Measurements from ENCODE around the gene PRELID3B. TPM values are rescaled to one million over a fixed set of nuclear protein-coding genes. Genes with fewer than 3 reads are reported as not detected.

PRELID3B gene
- total RNA-seq, 1 donor from 2014 or later = 123 TPM

- no peaks in the 10 kb centered on the region for H3K27me3 Mint-ChIP-seq
- peaks cover 45% of the 10 kb centered on the region for H3K4me1 Mint-ChIP-seq
- H3K9me3 Mint-ChIP-seq = no peaks in the 10 kb centered on the region
- peak within 1 kb of the TSS; percentile 89 for H3K4me3 Mint-ChIP-seq
- H3K27ac Mint-ChIP-seq = peak within 1 kb of the TSS; percentile 91
- peak; percentile 87 for DNase-seq
- intact Hi-C loops (cut with micrococcal nuclease) = loop anchor here (1.0 to 2.0 kb wide), 2 partner anchors 24 to 26 kb away; partner anchors contain the start of gene NELFCD
- peaks cover 15% of the 10 kb centered on the region for H3K36me3 Mint-ChIP-seq (ENCODE audit: low read depth)
These were observed 35.5 kb downstream of the PRELID3B start, which contains the start of gene CTSZ for GRCh38 chr20:59006864-59007664. Gene CTSZ (minus strand): TSS chr20:59007254. CDS start chr20:59007128, 126 bp downstream.

GRCh38 chr20:59006167-59006863 is 36.3 kb downstream of the PRELID3B start:
- Mint-ChIP-seq H3K9me3 (no peaks in the 10 kb centered on the region), H3K4me1 (peaks cover 39% of the 10 kb centered on the region), H3K36me3 (ENCODE audit: low read depth) (peaks cover 20% of the 10 kb centered on the region), H3K4me3 (peak overlapping the region; percentile 89), H3K27me3 (no peaks in the 10 kb centered on the region), H3K27ac (peak overlapping the region; percentile 91)
- DNase-seq = no peak
- intact Hi-C loops (cut with micrococcal nuclease) = loop anchor here (2.0 kb wide), 1 partner anchor 26 kb away; the partner anchor contains the start of gene NELFCD

- Mint-ChIP-seq H3K27me3 (no peaks in the 10 kb centered on the region), H3K4me1 (peaks cover 36% of the 10 kb centered on the region), H3K9me3 (no peaks in the 10 kb centered on the region), H3K36me3 (ENCODE audit: low read depth) (peaks cover 22% of the 10 kb centered on the region), H3K4me3 (peak overlapping the region; percentile 89), H3K27ac (peak overlapping the region; percentile 91)
- intact Hi-C loops (cut with micrococcal nuclease) = loop anchor here (2.0 kb wide), 1 partner anchor 25 kb away; the partner anchor contains the start of gene NELFCD
- DNase-seq = no peak
These were observed 36.9 kb downstream of the PRELID3B start for GRCh38 chr20:59005523-59006166.

- Mint-ChIP-seq H3K27me3 (no peaks in the 10 kb centered on the region), H3K4me3 (peak overlapping the region; percentile 89), H3K36me3 (ENCODE audit: low read depth) (peaks cover 26% of the 10 kb centered on the region), H3K4me1 (peaks cover 35% of the 10 kb centered on the region), H3K27ac (peak overlapping the region; percentile 91), H3K9me3 (no peaks in the 10 kb centered on the region)
- DNase-seq = peak; percentile 81
- intact Hi-C loops (cut with micrococcal nuclease) = no loop called here
These were observed 37.6 kb downstream of the PRELID3B start for GRCh38 chr20:59004763-59005522.

GRCh38 chr20:59004493-59004762 is 38.2 kb downstream of the PRELID3B start:
- Mint-ChIP-seq H3K27ac (peak overlapping the region; percentile 91), H3K4me3 (peak overlapping the region; percentile 89), H3K36me3 (ENCODE audit: low read depth) (peaks cover 26% of the 10 kb centered on the region), H3K4me1 (peaks cover 33% of the 10 kb centered on the region), H3K9me3 (no peaks in the 10 kb centered on the region), H3K27me3 (no peaks in the 10 kb centered on the region)
- DNase-seq = no peak
- intact Hi-C loops (cut with micrococcal nuclease) = no loop called here

GRCh38 chr20:59003836-59004492 is 38.6 kb downstream of the PRELID3B start:
- Mint-ChIP-seq H3K36me3 (ENCODE audit: low read depth) (peaks cover 26% of the 10 kb centered on the region), H3K27ac (peak overlapping the region; percentile 91), H3K27me3 (no peaks in the 10 kb centered on the region), H3K9me3 (no peaks in the 10 kb centered on the region), H3K4me3 (peak overlapping the region; percentile 89), H3K4me1 (peaks cover 33% of the 10 kb centered on the region)
- intact Hi-C loops (cut with micrococcal nuclease) = no loop called here
- no peak for DNase-seq

GRCh38 chr20:59002874-59003399 is 39.6 kb downstream of the PRELID3B start:
- Mint-ChIP-seq H3K27ac (peak overlapping the region; percentile 41), H3K4me1 (peaks cover 33% of the 10 kb centered on the region), H3K9me3 (no peaks in the 10 kb centered on the region), H3K27me3 (no peaks in the 10 kb centered on the region), H3K36me3 (ENCODE audit: low read depth) (peaks cover 28% of the 10 kb centered on the region), H3K4me3 (no peak overlapping the region)
- intact Hi-C loops (cut with micrococcal nuclease) = no loop called here
- DNase-seq = no peak

- DNase-seq = no peak
- intact Hi-C loops (cut with micrococcal nuclease) = no loop called here
- Mint-ChIP-seq H3K4me3 (no peak overlapping the region), H3K36me3 (ENCODE audit: low read depth) (peaks cover 31% of the 10 kb centered on the region), H3K9me3 (no peaks in the 10 kb centered on the region), H3K27ac (no peak overlapping the region), H3K4me1 (peaks cover 31% of the 10 kb centered on the region), H3K27me3 (no peaks in the 10 kb centered on the region)
These were observed 40.2 kb downstream of the PRELID3B start for GRCh38 chr20:59002388-59002787.

GRCh38 chr20:59001449-59002171 is 41.0 kb downstream of the PRELID3B start:
- peaks cover 31% of the 10 kb centered on the region for H3K4me1 Mint-ChIP-seq
- intact Hi-C loops (cut with micrococcal nuclease) = no loop called here
- H3K4me3 Mint-ChIP-seq = no peak overlapping the region
- no peaks in the 10 kb centered on the region for H3K9me3 Mint-ChIP-seq
- no peak for DNase-seq
- H3K36me3 Mint-ChIP-seq (ENCODE audit: low read depth) = peaks cover 39% of the 10 kb centered on the region
- no peaks in the 10 kb centered on the region for H3K27me3 Mint-ChIP-seq
- H3K27ac Mint-ChIP-seq = no peak overlapping the region

- Mint-ChIP-seq H3K27me3 (no peaks in the 10 kb centered on the region), H3K4me1 (peaks cover 30% of the 10 kb centered on the region), H3K9me3 (no peaks in the 10 kb centered on the region), H3K36me3 (ENCODE audit: low read depth) (peaks cover 44% of the 10 kb centered on the region), H3K27ac (no peak overlapping the region), H3K4me3 (no peak overlapping the region)
- intact Hi-C loops (cut with micrococcal nuclease) = no loop called here
- no peak for DNase-seq
These were observed 41.5 kb downstream of the PRELID3B start for GRCh38 chr20:59001068-59001448.

- no peaks in the 10 kb centered on the region for H3K27me3 Mint-ChIP-seq
- peaks cover 23% of the 10 kb centered on the region for H3K4me1 Mint-ChIP-seq
- peaks cover 52% of the 10 kb centered on the region for H3K36me3 Mint-ChIP-seq (ENCODE audit: low read depth)
- DNase-seq = no peak
- no peaks in the 10 kb centered on the region for H3K9me3 Mint-ChIP-seq
- no peak overlapping the region for H3K4me3 Mint-ChIP-seq
- no peak overlapping the region for H3K27ac Mint-ChIP-seq
- intact Hi-C loops (cut with micrococcal nuclease) = no loop called here
These were observed 42.3 kb downstream of the PRELID3B start for GRCh38 chr20:59000326-59000725.

GRCh38 chr20:58998656-58999055 is 43.9 kb downstream of the PRELID3B start:
- no peak for DNase-seq
- intact Hi-C loops (cut with micrococcal nuclease) = no loop called here
- Mint-ChIP-seq H3K4me3 (no peak overlapping the region), H3K4me1 (peaks cover 9% of the 10 kb centered on the region), H3K27me3 (no peaks in the 10 kb centered on the region), H3K27ac (no peak overlapping the region), H3K9me3 (no peaks in the 10 kb centered on the region), H3K36me3 (ENCODE audit: low read depth) (peaks cover 59% of the 10 kb centered on the region)
